Upper lobe of left lung (tissue), 4 donors: ENCODE data around the gene RPL32.

ENCODE experiments used
- POLR2A ChIP-seq, 4 donors: fragments of 450-650 bp; IDR thresholded peaks; one replicate each; pipeline ENCODE4 v1.5.1; 2016 to 2017; ENCODE audit warnings: antibody characterized with exemption in 4 of 4, mild to moderate bottlenecking in 2 of 4
- TF ChIP-seq, protein P1 (sequence below), 6 experiments: fragments of 450-650 bp in 4 of 6; fragments of 200-600 bp in 2 of 6; sonication (generic) in 2 of 6; IDR thresholded peaks; one replicate each; pipeline ENCODE4 v1.5.1; 2016 to 2019; ENCODE audit warnings: antibody characterized with exemption in 6 of 6

DNA sequence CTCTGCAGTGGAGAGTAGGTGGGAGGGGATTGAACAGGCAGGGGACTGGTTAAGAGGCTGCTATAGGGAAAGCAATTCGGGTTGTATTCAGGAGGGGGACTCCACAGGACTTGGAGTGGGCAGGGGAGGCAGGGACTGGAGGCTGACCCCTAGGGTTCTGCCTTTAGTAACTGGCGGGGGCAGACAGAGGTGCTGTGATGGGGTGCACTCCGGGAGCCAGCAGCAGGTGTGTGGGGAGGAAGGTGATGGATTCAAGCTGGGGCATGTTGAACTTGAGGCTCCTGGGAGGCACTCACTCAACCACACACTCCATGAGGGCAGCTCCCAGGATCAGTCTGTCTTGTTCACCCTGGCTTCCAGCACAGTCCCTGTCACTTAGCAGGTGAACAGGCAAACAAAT, 32.4 kb downstream of the RPL32 start:
- TF ChIP-seq, protein P1, sequence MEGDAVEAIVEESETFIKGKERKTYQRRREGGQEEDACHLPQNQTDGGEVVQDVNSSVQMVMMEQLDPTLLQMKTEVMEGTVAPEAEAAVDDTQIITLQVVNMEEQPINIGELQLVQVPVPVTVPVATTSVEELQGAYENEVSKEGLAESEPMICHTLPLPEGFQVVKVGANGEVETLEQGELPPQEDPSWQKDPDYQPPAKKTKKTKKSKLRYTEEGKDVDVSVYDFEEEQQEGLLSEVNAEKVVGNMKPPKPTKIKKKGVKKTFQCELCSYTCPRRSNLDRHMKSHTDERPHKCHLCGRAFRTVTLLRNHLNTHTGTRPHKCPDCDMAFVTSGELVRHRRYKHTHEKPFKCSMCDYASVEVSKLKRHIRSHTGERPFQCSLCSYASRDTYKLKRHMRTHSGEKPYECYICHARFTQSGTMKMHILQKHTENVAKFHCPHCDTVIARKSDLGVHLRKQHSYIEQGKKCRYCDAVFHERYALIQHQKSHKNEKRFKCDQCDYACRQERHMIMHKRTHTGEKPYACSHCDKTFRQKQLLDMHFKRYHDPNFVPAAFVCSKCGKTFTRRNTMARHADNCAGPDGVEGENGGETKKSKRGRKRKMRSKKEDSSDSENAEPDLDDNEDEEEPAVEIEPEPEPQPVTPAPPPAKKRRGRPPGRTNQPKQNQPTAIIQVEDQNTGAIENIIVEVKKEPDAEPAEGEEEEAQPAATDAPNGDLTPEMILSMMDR (IDR thresholded peaks at IDR 0.05) = no peak
- TF ChIP-seq POLR2A (IDR thresholded peaks at IDR 0.05) = no peak
